Measurements from ENCODE around the gene ALK.

The ALK gene

DNA sequence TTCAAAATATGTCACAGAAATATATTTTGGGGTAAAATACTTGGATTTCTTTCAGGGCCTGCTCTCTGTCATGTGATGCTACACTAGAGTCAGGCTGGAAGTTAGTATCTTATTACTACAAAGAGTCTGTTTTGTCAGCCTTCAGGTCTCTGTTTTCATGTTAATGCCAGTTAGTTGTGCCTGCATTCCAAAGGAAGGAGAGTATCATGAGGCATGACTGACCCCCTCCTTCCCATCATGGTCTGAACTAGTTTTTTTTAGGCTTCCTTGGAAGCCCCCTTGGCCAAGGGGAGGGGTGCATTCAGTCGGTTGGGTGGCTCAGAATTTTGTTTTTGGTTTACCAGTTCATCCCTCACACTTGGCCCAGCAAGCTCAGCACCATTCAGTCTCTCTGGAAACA lies 318.0 kb downstream of the ALK start:
- H3K4me3 ChIP-seq (ENCODE audit: low read depth, low read length) = no peak overlapping the region
- TF ChIP-seq, protein P1, sequence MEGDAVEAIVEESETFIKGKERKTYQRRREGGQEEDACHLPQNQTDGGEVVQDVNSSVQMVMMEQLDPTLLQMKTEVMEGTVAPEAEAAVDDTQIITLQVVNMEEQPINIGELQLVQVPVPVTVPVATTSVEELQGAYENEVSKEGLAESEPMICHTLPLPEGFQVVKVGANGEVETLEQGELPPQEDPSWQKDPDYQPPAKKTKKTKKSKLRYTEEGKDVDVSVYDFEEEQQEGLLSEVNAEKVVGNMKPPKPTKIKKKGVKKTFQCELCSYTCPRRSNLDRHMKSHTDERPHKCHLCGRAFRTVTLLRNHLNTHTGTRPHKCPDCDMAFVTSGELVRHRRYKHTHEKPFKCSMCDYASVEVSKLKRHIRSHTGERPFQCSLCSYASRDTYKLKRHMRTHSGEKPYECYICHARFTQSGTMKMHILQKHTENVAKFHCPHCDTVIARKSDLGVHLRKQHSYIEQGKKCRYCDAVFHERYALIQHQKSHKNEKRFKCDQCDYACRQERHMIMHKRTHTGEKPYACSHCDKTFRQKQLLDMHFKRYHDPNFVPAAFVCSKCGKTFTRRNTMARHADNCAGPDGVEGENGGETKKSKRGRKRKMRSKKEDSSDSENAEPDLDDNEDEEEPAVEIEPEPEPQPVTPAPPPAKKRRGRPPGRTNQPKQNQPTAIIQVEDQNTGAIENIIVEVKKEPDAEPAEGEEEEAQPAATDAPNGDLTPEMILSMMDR (IDR thresholded peaks at IDR 0.05; ENCODE audit: low read depth, low read length) = no peak
- TF ChIP-seq, protein P2, sequence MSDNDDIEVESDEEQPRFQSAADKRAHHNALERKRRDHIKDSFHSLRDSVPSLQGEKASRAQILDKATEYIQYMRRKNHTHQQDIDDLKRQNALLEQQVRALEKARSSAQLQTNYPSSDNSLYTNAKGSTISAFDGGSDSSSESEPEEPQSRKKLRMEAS (IDR thresholded peaks at IDR 0.05; ENCODE audit: low read depth, low read length) = no peak
- TF ChIP-seq MYC (IDR thresholded peaks at IDR 0.05; ENCODE audit: low read depth, low read length) (no peak), POLR2A (IDR thresholded peaks at IDR 0.05; ENCODE audit: extremely low read depth, insufficient read length) (no peak)
- no peak for DNase-seq (ENCODE audit: low read depth)

DNA sequence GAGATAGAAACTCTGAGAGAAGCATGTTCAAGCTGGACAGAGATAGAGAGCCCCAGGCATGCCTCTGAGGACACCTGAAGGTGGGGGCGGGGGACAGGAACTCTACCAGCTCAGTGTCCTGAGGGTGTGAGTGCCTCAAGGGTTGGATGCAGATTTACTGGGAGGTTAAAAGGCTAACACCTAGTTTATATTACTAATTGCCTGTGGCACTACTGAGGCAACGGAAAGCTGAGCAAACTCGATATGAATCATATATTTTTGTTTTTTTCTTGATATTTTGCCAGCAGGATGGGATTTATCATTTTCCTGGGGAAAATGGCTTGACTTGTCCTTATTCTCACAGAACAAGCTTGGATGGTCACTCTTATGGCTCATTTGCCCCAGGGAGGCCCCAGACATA lies 319.5 kb downstream of the ALK start:
- TF ChIP-seq POLR2A (IDR thresholded peaks at IDR 0.05; ENCODE audit: extremely low read depth, insufficient read length) (no peak), MYC (IDR thresholded peaks at IDR 0.05; ENCODE audit: low read depth, low read length) (no peak)
- TF ChIP-seq, protein P2 (IDR thresholded peaks at IDR 0.05; ENCODE audit: low read depth, low read length) = no peak
- TF ChIP-seq, protein P1 (IDR thresholded peaks at IDR 0.05; ENCODE audit: low read depth, low read length) = no peak
- no peak for DNase-seq (ENCODE audit: low read depth)
- H3K4me3 ChIP-seq (ENCODE audit: low read depth, low read length) = no peak overlapping the region

DNA sequence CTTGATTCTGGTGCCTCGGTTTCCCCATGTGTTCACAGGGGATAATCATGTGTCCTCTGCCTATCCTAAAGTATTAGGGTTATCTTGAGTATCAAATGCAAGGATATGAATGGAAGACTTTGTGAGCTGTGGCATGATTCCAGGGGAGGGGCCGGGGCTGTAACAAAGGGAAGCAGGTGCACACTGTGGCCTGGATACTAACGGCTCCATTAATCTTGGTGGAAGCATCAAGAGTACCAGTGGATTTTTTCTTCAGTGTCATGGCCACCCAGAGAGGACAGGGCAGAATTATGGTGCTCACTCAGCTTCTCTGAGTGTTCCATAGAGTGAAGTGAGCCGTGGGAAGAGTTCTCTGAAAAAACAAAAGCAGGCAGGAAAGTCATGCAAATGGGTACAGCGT lies 320.1 kb downstream of the ALK start:
- TF ChIP-seq MYC (IDR thresholded peaks at IDR 0.05; ENCODE audit: low read depth, low read length) (no peak), POLR2A (IDR thresholded peaks at IDR 0.05; ENCODE audit: extremely low read depth, insufficient read length) (no peak)
- TF ChIP-seq, protein P1 (IDR thresholded peaks at IDR 0.05; ENCODE audit: low read depth, low read length) = no peak
- TF ChIP-seq, protein P2 (IDR thresholded peaks at IDR 0.05; ENCODE audit: low read depth, low read length) = no peak
- no peak overlapping the region for H3K4me3 ChIP-seq (ENCODE audit: low read depth, low read length)
- no peak for DNase-seq (ENCODE audit: low read depth)

DNA sequence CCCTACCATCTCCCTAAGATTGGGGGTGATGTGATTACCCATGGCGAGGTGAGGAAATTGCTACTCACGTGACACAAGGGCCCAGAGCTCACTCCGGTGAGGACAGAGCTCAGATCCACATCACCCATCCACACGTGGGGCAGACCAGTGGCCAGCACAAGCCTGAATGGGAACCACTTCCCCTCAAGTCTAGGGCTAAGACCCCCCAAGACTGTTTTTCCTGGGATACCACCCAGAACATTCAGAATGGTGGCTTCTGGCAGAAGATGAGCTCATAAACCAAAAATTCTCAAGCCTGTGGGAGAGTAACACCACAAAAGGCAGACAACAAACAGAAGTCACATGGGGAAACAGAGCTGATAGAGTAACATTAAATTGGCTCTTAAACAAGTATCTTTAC lies 321.4 kb downstream of the ALK start:
- TF ChIP-seq MYC (IDR thresholded peaks at IDR 0.05; ENCODE audit: low read depth, low read length) (no peak), POLR2A (IDR thresholded peaks at IDR 0.05; ENCODE audit: extremely low read depth, insufficient read length) (no peak)
- TF ChIP-seq, protein P1 (IDR thresholded peaks at IDR 0.05; ENCODE audit: low read depth, low read length) = no peak
- TF ChIP-seq, protein P2 (IDR thresholded peaks at IDR 0.05; ENCODE audit: low read depth, low read length) = no peak
- DNase-seq (ENCODE audit: low read depth) = no peak
- no peak overlapping the region for H3K4me3 ChIP-seq (ENCODE audit: low read depth, low read length)

DNA sequence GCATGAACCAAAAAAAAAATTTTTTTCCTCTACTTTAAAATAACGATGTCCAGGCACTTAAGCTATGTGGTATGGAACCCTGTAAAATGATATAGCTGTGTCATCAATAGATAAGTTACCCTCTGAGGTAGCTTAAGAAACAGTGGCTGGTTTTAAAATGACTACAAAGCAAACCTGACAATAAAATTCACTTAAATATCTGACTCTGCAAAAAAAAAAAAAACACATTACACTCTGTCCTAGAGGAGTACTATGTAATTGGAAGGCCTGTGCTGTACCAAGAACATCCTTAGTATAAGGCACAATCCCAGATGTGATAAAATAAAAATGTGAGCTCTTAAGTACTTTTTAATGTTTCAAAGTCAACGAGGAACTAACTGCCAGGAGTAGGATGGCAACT lies 322.4 kb downstream of the ALK start:
- H3K4me3 ChIP-seq (ENCODE audit: low read depth, low read length) = no peak overlapping the region
- TF ChIP-seq POLR2A (IDR thresholded peaks at IDR 0.05; ENCODE audit: extremely low read depth, insufficient read length) = no peak
- DNase-seq (ENCODE audit: low read depth) = no peak

DNA sequence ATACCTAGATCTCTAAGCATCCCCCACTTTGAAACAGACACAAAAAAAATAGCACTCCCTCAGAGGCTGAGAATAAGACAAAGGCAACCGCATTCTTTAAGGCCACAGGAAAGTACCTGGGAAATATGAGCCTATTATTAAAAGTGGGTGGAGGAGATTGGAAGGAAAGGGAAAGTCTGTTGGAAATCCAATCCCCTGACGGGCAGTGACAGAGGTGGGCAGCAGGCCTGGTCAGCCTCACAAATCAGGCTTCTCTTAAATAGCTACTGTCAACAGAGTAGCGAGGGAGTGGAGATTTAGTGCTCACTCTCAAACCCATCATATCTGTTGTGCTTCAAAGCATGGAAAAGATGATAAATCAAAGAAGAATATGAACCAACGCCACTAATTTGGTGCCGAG lies 324.4 kb downstream of the ALK start:
- TF ChIP-seq MYC (IDR thresholded peaks at IDR 0.05; ENCODE audit: low read depth, low read length) = no peak

DNA sequence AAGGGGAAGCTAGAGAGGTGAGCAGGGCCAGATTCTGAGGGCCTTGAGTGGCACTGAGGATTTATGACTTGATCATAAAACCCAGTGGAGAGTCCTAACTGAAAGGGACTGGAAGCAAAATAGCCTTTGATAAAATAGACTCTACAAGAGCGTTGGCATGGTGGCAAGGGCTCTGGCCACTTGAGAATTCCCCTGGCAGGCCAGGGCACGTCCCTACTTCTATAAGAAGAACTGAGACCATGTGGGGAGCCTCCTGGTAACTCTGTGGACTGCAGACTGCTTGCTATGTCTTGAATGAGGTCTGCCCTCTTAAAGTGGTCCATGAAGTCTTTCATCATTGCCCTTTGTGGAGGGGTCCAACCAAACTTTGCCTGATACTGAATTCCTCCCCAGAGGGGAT lies 324.8 kb downstream of the ALK start:
- TF ChIP-seq, protein P1 (IDR thresholded peaks at IDR 0.05; ENCODE audit: low read depth, low read length) = no peak
- no peak for TF ChIP-seq POLR2A (IDR thresholded peaks at IDR 0.05; ENCODE audit: extremely low read depth, insufficient read length)
- TF ChIP-seq, protein P2 (IDR thresholded peaks at IDR 0.05; ENCODE audit: low read depth, low read length) = no peak
- no peak for TF ChIP-seq MYC (IDR thresholded peaks at IDR 0.05; ENCODE audit: low read depth, low read length)

More for the DNA sequence above, 324.4 kb downstream of the ALK start:
- no peak overlapping the region for H3K4me3 ChIP-seq (ENCODE audit: low read depth, low read length)
- DNase-seq (ENCODE audit: low read depth) = no peak

More for the DNA sequence above, 324.8 kb downstream of the ALK start:
- DNase-seq (ENCODE audit: low read depth) = no peak
- no peak overlapping the region for H3K4me3 ChIP-seq (ENCODE audit: low read depth, low read length)

Measured in NB4 (cell line).